Prostate gland (tissue), 2 donors: Measurements from ENCODE around the gene HNRNPA3.

Source experiments
- CTCF ChIP-seq, 4 experiments: fragments of 200-600 bp in 2 of 4; fragments of 450-650 bp in 2 of 4; sonication (generic) in 2 of 4; IDR thresholded peaks; 1 replicate in 3 of 4; 2 replicates in 1 of 4; pipeline ENCODE4 v1.5.1; 2016 to 2019; ENCODE audit warnings: antibody characterized with exemption in 4 of 4, mild to moderate bottlenecking in 2 of 4, moderate library complexity in 2 of 4
- POLR2A ChIP-seq: fragments of 450-650 bp; IDR thresholded peaks from one replicate; pipeline ENCODE4 v1.6.1; 2016; ENCODE audit warnings: antibody characterized with exemption, mild to moderate bottlenecking
- POLR2AphosphoS5 ChIP-seq: sonication (generic); formaldehyde crosslinking; IDR thresholded peaks from one replicate; pipeline ENCODE4 v1.6.1; 2017; ENCODE audit warnings: antibody characterized with exemption

GRCh38 chr2:177246000-177246399, 33.4 kb downstream of the HNRNPA3 start:
- TF ChIP-seq POLR2A (no peak), CTCF (IDR thresholded peaks at IDR 0.05) (no peak), POLR2AphosphoS5 (no peak)
